Neural cell (in vitro differentiated cells): Measurements from ENCODE around the gene NAT9. TPM values are rescaled to one million over a fixed set of nuclear protein-coding genes. Genes with fewer than 3 reads are reported as not detected.

Experiments
- H2AFZ ChIP-seq: fragments of 200-600, 300-800 bp; sonication (generic), shearing (Covaris generic); 2 replicates; pipeline ENCODE4 v1.6.0; 2014; ENCODE audit warnings: low read depth, mild to moderate bottlenecking, antibody characterized with exemption, low read length, moderate library complexity
- H3F3A ChIP-seq: fragments of 200-600 bp; shearing (Covaris generic); 2 replicates; pipeline ENCODE4 v1.6.1; 2016; ENCODE audit warnings: mild to moderate bottlenecking, moderate library complexity, mixed read lengths, antibody characterized with exemption, low read length; ENCODE audit not compliant: insufficient read depth, poor library complexity, severe bottlenecking
- H3K27ac ChIP-seq: fragments of 200-600, 300-800 bp; sonication (generic), shearing (Covaris generic); 2 replicates; pipeline ENCODE4 v1.5.1; 2014; ENCODE audit warnings: mild to moderate bottlenecking, low read length, moderate library complexity
- H3K27me3 ChIP-seq: fragments of 300-800, 200-600 bp; sonication (generic), shearing (Covaris generic); 2 replicates; pipeline ENCODE4 v1.6.0; 2014; ENCODE audit warnings: mild to moderate bottlenecking, low read depth, low read length, moderate library complexity; ENCODE audit not compliant: insufficient read depth
- H3K36me3 ChIP-seq: fragments of 300-800, 200-600 bp; sonication (generic), shearing (Covaris generic); 2 replicates; pipeline ENCODE4 v1.5.1; 2014; ENCODE audit warnings: mild to moderate bottlenecking, antibody characterized with exemption, low read length, moderate library complexity; ENCODE audit not compliant: insufficient read depth
- H3K4me2 ChIP-seq: fragments of 300-800, 200-600 bp; sonication (generic), shearing (Covaris generic); 2 replicates; pipeline ENCODE4 v1.6.0; 2014; ENCODE audit warnings: mild to moderate bottlenecking, low read length
- H3K4me3 ChIP-seq: fragments of 300-800, 200-600 bp; sonication (generic), shearing (Covaris generic); 2 replicates; pipeline ENCODE4 v1.5.1; 2014; ENCODE audit warnings: mild to moderate bottlenecking, low read length, moderate library complexity
- H3K79me2 ChIP-seq: fragments of 200-600 bp; shearing (Covaris generic); replicated peaks from 2 replicates; pipeline ENCODE4 v1.6.0; 2014; ENCODE audit warnings: mild to moderate bottlenecking, low read length, moderate library complexity; ENCODE audit not compliant: insufficient read depth
- H3K9ac ChIP-seq: fragments of 300-800, 200-600 bp; sonication (generic), shearing (Covaris generic); 2 replicates; pipeline ENCODE4 v1.6.1; 2016; ENCODE audit warnings: mild to moderate bottlenecking, low read length, mixed read lengths
- H3K9me2 ChIP-seq: fragments of 200-600 bp; shearing (Covaris generic); 2 replicates; pipeline ENCODE4 v1.6.1; 2016; ENCODE audit warnings: mild to moderate bottlenecking, low read length, mixed read lengths; ENCODE audit not compliant: insufficient read depth
- H3K9me3 ChIP-seq: fragments of 200-600, 300-800 bp; sonication (generic), shearing (Covaris generic); 2 replicates; pipeline ENCODE4 v1.6.1; 2016; ENCODE audit warnings: mild to moderate bottlenecking, mixed run types, low read length, moderate library complexity, mixed read lengths
- H4K20me1 ChIP-seq: fragments of 200-600 bp; shearing (Covaris generic); 2 replicates; pipeline ENCODE4 v1.6.1; 2016; ENCODE audit warnings: mild to moderate bottlenecking, mixed run types; ENCODE audit not compliant: insufficient read depth
- EP300 ChIP-seq: fragments of 450-650 bp; conservative IDR thresholded peaks from 2 replicates; pipeline ENCODE4 v1.6.1; 2014; ENCODE audit warnings: antibody characterized with exemption, mild to moderate bottlenecking, moderate library complexity; ENCODE audit not compliant: poor library complexity, severe bottlenecking
- EZH2 ChIP-seq: fragments of 200-600, 300-800 bp; shearing (Covaris generic), sonication (generic); IDR thresholded peaks from 2 replicates; pipeline ENCODE4 v1.6.1; 2014; ENCODE audit warnings: antibody characterized with exemption, low read length, borderline replicate concordance, mild to moderate bottlenecking; ENCODE audit not compliant: insufficient read depth, poor library complexity, severe bottlenecking
- MXI1 ChIP-seq: fragments of 450-650 bp; conservative IDR thresholded peaks from 2 replicates; pipeline ENCODE4 v1.6.1; 2014; ENCODE audit warnings: antibody characterized with exemption, mild to moderate bottlenecking; ENCODE audit not compliant: poor library complexity, severe bottlenecking
- POLR2AphosphoS5 ChIP-seq: IDR thresholded peaks from 2 replicates; pipeline ENCODE4 v1.6.1; 2012
- RAD21 ChIP-seq: fragments of 450-650 bp; conservative IDR thresholded peaks from 2 replicates; pipeline ENCODE4 v1.6.1; 2014; ENCODE audit warnings: antibody characterized with exemption, mild to moderate bottlenecking, moderate library complexity
- SMC3 ChIP-seq: fragments of 450-650 bp; conservative IDR thresholded peaks from 2 replicates; pipeline ENCODE4 v1.6.1; 2014; ENCODE audit warnings: antibody characterized with exemption, mild to moderate bottlenecking, moderate library complexity; ENCODE audit not compliant: poor library complexity
- TAF1 ChIP-seq: IDR thresholded peaks from 2 replicates; pipeline ENCODE4 v1.6.1; 2012; ENCODE audit warnings: low read depth
- polyA plus RNA-seq: library from polyadenylated mRNA; depleted of rRNA; stranded (reverse); fragments of >200 nt; gene quantifications from 2 replicates; pipeline ENCODE4 v1.2.3, GENCODE V29; 2014
- TF ChIP-seq, protein P1 (sequence below): fragments of 450-650 bp; IDR thresholded peaks from 2 replicates; pipeline ENCODE4 v1.5.1; 2014; ENCODE audit warnings: antibody characterized with exemption, mild to moderate bottlenecking, moderate library complexity; ENCODE audit not compliant: poor library complexity, severe bottlenecking
- TF ChIP-seq, protein P2 (sequence below): IDR thresholded peaks from 2 replicates; pipeline ENCODE4 v1.6.1; 2012; ENCODE audit warnings: borderline replicate concordance

NAT9 gene
- polyA plus RNA-seq, 1 donor from 2014 or later: 243 TPM

DNA sequence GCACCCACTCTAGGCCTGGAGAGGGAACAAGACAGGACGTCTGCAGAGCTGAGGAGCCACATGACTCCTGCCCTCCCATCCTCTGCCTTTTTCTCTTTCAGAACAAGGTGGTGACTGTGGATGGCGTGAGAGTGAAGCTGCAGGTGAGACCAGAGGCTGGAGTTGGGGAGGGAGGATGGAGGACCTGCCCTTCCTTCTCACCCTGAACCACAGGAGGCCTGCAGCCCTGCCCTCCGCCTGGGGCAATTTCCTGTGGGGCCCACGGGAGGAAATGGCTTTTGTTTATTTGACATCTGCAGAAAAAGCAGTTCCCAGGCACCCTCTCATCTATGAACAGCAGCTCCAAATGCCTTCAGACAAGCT lies 34.0 kb downstream of the NAT9 start:
- H3K27ac ChIP-seq: no peak overlapping the region
- no peak overlapping the region for H3K9ac ChIP-seq
- H3K9me2 ChIP-seq: no peaks in the 10 kb centered on the region
- no peaks in the 10 kb centered on the region for H3K36me3 ChIP-seq
- no peaks in the 10 kb centered on the region for H3F3A ChIP-seq
- no peak overlapping the region for H3K4me2 ChIP-seq
- H3K27me3 ChIP-seq: peaks cover 25% of the 10 kb centered on the region
- no peaks in the 10 kb centered on the region for H3K9me3 ChIP-seq
- no peaks in the 10 kb centered on the region for H3K79me2 ChIP-seq
- TF ChIP-seq RAD21: no peak
- TF ChIP-seq EP300: no peak
- TF ChIP-seq TAF1: no peak
- no peak for TF ChIP-seq MXI1
- TF ChIP-seq, protein P1, sequence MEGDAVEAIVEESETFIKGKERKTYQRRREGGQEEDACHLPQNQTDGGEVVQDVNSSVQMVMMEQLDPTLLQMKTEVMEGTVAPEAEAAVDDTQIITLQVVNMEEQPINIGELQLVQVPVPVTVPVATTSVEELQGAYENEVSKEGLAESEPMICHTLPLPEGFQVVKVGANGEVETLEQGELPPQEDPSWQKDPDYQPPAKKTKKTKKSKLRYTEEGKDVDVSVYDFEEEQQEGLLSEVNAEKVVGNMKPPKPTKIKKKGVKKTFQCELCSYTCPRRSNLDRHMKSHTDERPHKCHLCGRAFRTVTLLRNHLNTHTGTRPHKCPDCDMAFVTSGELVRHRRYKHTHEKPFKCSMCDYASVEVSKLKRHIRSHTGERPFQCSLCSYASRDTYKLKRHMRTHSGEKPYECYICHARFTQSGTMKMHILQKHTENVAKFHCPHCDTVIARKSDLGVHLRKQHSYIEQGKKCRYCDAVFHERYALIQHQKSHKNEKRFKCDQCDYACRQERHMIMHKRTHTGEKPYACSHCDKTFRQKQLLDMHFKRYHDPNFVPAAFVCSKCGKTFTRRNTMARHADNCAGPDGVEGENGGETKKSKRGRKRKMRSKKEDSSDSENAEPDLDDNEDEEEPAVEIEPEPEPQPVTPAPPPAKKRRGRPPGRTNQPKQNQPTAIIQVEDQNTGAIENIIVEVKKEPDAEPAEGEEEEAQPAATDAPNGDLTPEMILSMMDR: no peak
- no peak for TF ChIP-seq SMC3
- TF ChIP-seq, protein P2, sequence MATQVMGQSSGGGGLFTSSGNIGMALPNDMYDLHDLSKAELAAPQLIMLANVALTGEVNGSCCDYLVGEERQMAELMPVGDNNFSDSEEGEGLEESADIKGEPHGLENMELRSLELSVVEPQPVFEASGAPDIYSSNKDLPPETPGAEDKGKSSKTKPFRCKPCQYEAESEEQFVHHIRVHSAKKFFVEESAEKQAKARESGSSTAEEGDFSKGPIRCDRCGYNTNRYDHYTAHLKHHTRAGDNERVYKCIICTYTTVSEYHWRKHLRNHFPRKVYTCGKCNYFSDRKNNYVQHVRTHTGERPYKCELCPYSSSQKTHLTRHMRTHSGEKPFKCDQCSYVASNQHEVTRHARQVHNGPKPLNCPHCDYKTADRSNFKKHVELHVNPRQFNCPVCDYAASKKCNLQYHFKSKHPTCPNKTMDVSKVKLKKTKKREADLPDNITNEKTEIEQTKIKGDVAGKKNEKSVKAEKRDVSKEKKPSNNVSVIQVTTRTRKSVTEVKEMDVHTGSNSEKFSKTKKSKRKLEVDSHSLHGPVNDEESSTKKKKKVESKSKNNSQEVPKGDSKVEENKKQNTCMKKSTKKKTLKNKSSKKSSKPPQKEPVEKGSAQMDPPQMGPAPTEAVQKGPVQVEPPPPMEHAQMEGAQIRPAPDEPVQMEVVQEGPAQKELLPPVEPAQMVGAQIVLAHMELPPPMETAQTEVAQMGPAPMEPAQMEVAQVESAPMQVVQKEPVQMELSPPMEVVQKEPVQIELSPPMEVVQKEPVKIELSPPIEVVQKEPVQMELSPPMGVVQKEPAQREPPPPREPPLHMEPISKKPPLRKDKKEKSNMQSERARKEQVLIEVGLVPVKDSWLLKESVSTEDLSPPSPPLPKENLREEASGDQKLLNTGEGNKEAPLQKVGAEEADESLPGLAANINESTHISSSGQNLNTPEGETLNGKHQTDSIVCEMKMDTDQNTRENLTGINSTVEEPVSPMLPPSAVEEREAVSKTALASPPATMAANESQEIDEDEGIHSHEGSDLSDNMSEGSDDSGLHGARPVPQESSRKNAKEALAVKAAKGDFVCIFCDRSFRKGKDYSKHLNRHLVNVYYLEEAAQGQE: no peak
- no peak for TF ChIP-seq EZH2
- TF ChIP-seq POLR2AphosphoS5: no peak
- no peaks in the 10 kb centered on the region for H4K20me1 ChIP-seq
- H2AFZ ChIP-seq: no peak overlapping the region
- H3K4me3 ChIP-seq: no peak overlapping the region

DNA sequence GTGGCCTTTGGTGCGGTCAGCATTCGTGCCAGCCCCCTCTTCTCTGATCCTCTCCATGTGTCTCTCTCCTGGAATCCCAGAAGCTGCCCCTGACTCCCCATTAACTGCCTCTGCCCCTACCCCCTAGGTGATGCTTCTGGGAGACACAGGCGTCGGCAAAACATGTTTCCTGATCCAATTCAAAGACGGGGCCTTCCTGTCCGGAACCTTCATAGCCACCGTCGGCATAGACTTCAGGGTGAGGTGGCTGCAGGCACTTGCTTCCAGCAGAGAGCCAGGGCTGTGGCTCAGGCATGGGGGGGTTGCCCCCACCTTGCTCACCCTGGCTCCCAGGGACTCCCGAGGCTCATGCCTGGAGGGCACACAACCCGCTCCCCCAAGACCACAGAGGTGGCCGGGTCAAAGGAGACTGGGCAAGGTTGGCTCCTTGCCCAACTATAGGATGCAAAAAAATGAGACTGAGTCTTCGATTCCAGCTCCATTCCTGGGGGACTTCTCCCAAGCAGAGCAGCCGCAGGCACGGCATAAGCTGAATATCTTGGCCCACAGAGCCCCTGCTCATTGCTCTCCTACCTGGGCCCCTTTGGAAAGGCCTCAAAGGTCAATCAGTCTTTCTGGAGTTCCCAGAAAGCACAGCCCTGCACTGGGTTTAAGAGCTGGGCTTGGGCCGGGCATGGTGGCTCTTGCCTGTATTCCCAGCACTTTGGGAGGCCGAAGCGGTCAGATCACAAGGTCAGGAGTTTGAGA lies 35.3 kb downstream of the NAT9 start:
- Histone ChIP-seq H3K27ac (no peak overlapping the region), H3K4me2 (no peak overlapping the region), H3K27me3 (peaks cover 38% of the 10 kb centered on the region), H3K36me3 (no peaks in the 10 kb centered on the region), H3K9me3 (no peaks in the 10 kb centered on the region), H3K79me2 (no peaks in the 10 kb centered on the region), H3K4me3 (no peak overlapping the region), H2AFZ (no peak overlapping the region), H3K9ac (no peak overlapping the region), H4K20me1 (no peaks in the 10 kb centered on the region), H3F3A (no peaks in the 10 kb centered on the region), H3K9me2 (no peaks in the 10 kb centered on the region)
- TF ChIP-seq SMC3 (no peak), RAD21 (no peak), EZH2 (no peak), POLR2AphosphoS5 (no peak), MXI1 (no peak), TAF1 (no peak), EP300 (no peak)
- TF ChIP-seq, protein P1: no peak
- TF ChIP-seq, protein P2: no peak
